K562 (cell line): Measurements from ENCODE around the gene ASB6. TPM values are rescaled to one million over a fixed set of nuclear protein-coding genes. Genes with fewer than 3 reads are reported as not detected.

Experiments used
- ATAC-seq: fragments of 200-7000 bp; cut with Tn5 transposase; 3 replicates; pipeline ENCODE4 v1.9.1; 2020; ENCODE audit warnings: moderate library complexity
- BruUV-seq: library from RNA; stranded (reverse); fragments of 400-500 nt; replicated peaks from 2 replicates; lab custom pipeline; 2021; lab: Mats Ljungman, UMichigan
- CTCF ChIA-PET: fragments of 300-600 bp; formaldehyde crosslinking; extraction: SDS; loops from one replicate; lab custom pipeline; 2021; ENCODE audit warnings: low intra/inter-chr PET ratio; lab: Yijun Ruan, JAX
- POLR2A ChIA-PET: fragments of 300-600, 350-650 bp; sonication (Branson Sonifier 250); formaldehyde crosslinking; extraction: SDS; loops from one replicate; lab custom pipeline; 2021; ENCODE audit warnings: antibody characterized with exemption, inconsistent platforms; lab: Yijun Ruan, JAX
- DNase-seq, 4 experiments: peaks; one replicate each; pipeline versions ENCODE4 v3.0.0 to v3.0.0-alpha.2; 2011 to 2018; ENCODE audit warnings: low spot score in 3 of 4, mixed read lengths in 3 of 4; ENCODE audit errors: extremely low read depth in 1 of 4
- FAIRE-seq: peaks from 2 replicates; lab custom pipeline; 2011; peaks lifted over from hg19 to GRCh38; lab: Jason Lieb, UNC
- H2AFZ ChIP-seq: 2 replicates; pipeline ENCODE4 v1.6.0; 2011; ENCODE audit warnings: low read depth, low read length, control low read depth, inconsistent platforms
- H3K27ac ChIP-seq: fragments of 200-600 bp; 3 replicates; pipeline ENCODE4 v1.8.0; 2011; ENCODE audit warnings: low read depth, mild to moderate bottlenecking, control low read depth, inconsistent platforms, low read length, moderate library complexity, mixed read lengths; ENCODE audit errors: extremely low read depth
- H3K27me3 ChIP-seq, 2 experiments: fragments of 300-600 bp in 1 of 2; 2 replicates in 1 of 2; 3 replicates in 1 of 2; pipeline versions ENCODE4 v1.6.0 to v1.8.0; 2011; ENCODE audit warnings: inconsistent platforms in 2 of 2, low read length in 2 of 2, mild to moderate bottlenecking in 1 of 2, mixed read lengths in 1 of 2, moderate library complexity in 1 of 2; ENCODE audit not compliant: control insufficient read depth in 2 of 2, insufficient read depth in 2 of 2
- H3K36me3 ChIP-seq: fragments of 300-600 bp; 3 replicates; pipeline ENCODE4 v1.8.0; 2011; ENCODE audit warnings: mild to moderate bottlenecking, low read length, inconsistent platforms; ENCODE audit not compliant: control insufficient read depth, insufficient read depth
- H3K4me1 ChIP-seq, 2 experiments: fragments of 200-600 bp in 1 of 2; replicated peaks in 1 of 2; 2 replicates in 1 of 2; 3 replicates in 1 of 2; pipeline versions ENCODE4 v1.5.1 to v1.8.0; 2011; ENCODE audit warnings: inconsistent platforms in 2 of 2, low read length in 2 of 2, mild to moderate bottlenecking in 1 of 2, mixed read lengths in 1 of 2, moderate library complexity in 1 of 2; ENCODE audit not compliant: control insufficient read depth in 2 of 2, insufficient read depth in 2 of 2
- H3K4me2 ChIP-seq: 2 replicates; pipeline ENCODE4 v1.6.1; 2011; ENCODE audit warnings: low read length, control low read depth, inconsistent platforms, mixed read lengths; ENCODE audit not compliant: insufficient read depth
- H3K4me3 ChIP-seq: fragments of 200-600 bp; sonication (generic), shearing (Covaris generic); 2 replicates; pipeline ENCODE4 v1.5.1; 2016; ENCODE audit warnings: control low read depth, inconsistent platforms
- H3K79me2 ChIP-seq: fragments of 200-600 bp; 3 replicates; pipeline ENCODE4 v1.8.0; 2011; ENCODE audit warnings: low read length, inconsistent platforms; ENCODE audit not compliant: control insufficient read depth, insufficient read depth
- H3K9ac ChIP-seq, 2 experiments: 2 replicates each; pipeline versions ENCODE4 v1.6.0 to v1.6.1; 2011; ENCODE audit warnings: low read depth in 2 of 2, low read length in 2 of 2, control low read depth in 1 of 2, inconsistent platforms in 1 of 2, mild to moderate bottlenecking in 1 of 2, mixed read lengths in 1 of 2; ENCODE audit not compliant: insufficient read depth in 1 of 2
- H3K9me1 ChIP-seq: one replicate; pipeline ENCODE4 v1.6.0; 2011; ENCODE audit warnings: inconsistent platforms, mild to moderate bottlenecking, low read length, moderate library complexity; ENCODE audit not compliant: control insufficient read depth, insufficient read depth
- H3K9me3 ChIP-seq: replicated peaks from 2 replicates; pipeline ENCODE4 v1.5.1; 2011; ENCODE audit warnings: low read depth, low read length, inconsistent platforms; ENCODE audit not compliant: control insufficient read depth, insufficient read depth
- H4K20me1 ChIP-seq: replicated peaks from 2 replicates; pipeline ENCODE4 v1.6.1; 2011; ENCODE audit warnings: low read length, inconsistent platforms, mixed read lengths; ENCODE audit not compliant: control insufficient read depth, insufficient read depth
- POLR2G ChIP-seq: fragments of 200-400 bp; formaldehyde crosslinking; IDR thresholded peaks from 2 replicates; pipeline ENCODE4 v1.6.1; 2017; ENCODE audit warnings: low read depth, mild to moderate bottlenecking, antibody characterized with exemption, low read length, moderate library complexity
- RBFOX2 ChIP-seq: fragments of 200-400 bp; formaldehyde crosslinking; IDR thresholded peaks from 2 replicates; pipeline ENCODE4 v1.6.1; 2017; ENCODE audit warnings: low read depth, mild to moderate bottlenecking, low read length, moderate library complexity
- ZNF354B ChIP-seq: fragments of 250-450 bp; sonication (Bioruptor Pico); IDR thresholded peaks from 2 replicates; pipeline ENCODE4 v1.4.0; 2020
- WGBS: fragments of 100-300 bp; shearing (Covaris generic); methylation state at CpG from one replicate; pipeline ENCODE4 v1.1.6; 2016; ENCODE audit warnings: low coverage, mixed read lengths; ENCODE audit not compliant: insufficient coverage; ENCODE audit errors: missing lambda C conversion rate; 5-methylcytosine and 5-hydroxymethylcytosine counted together
- in situ Hi-C: fragments of 300-500 bp; cut with MboI; formaldehyde crosslinking; loops from 4 replicates; pipeline ENCODE4 v1.15.0; 2018; ENCODE audit warnings: inconsistent platforms, mixed read lengths
- intact Hi-C: fragments of 100-400 bp; cut with micrococcal nuclease; formaldehyde crosslinking; loops from 2 replicates; pipeline ENCODE4 v1.14.2; 2022
- polyA plus RNA-seq, 8 experiments: library from polyadenylated mRNA; depleted of rRNA in 4 of 8; stranded (reverse) in 5 of 8; unstranded in 3 of 8; fragments of >200 nt; fragmentation: Nextera tagmentation in 2 of 8; fragmentation: Illumina TruSeq in 1 of 8; extraction: Ambion mirVana in 2 of 8; extraction: Trizol in 1 of 8; gene quantifications; 2 replicates each; pipeline versions ENCODE4 v1.2.1 to v1.2.3, GENCODE V29; 2011 to 2014; ENCODE audit warnings: inconsistent platforms in 1 of 8, missing spikeins in 1 of 8
- total RNA-seq, 7 experiments: library from RNA; depleted of rRNA in 6 of 7; stranded (reverse); fragments of >200 nt in 6 of 7; fragmentation: Illumina TruSeq in 2 of 7; extraction: Trizol in 2 of 7; gene quantifications; 2 replicates each; pipeline versions ENCODE4 v1.2.1 to v1.2.3, GENCODE V29; 2011 to 2021; ENCODE audit warnings: low replicate concordance in 1 of 7
- TF ChIP-seq, protein P1 (sequence below): fragments of 200-600 bp; sonication (generic); IDR thresholded peaks from one replicate; pipeline ENCODE4 v1.6.1; 2012; ENCODE audit warnings: mild to moderate bottlenecking, low read depth, low read length, inconsistent platforms
- TF ChIP-seq, protein P2 (sequence below): sonication (generic); formaldehyde crosslinking; IDR thresholded peaks from 2 replicates; pipeline ENCODE4 v1.8.1; 2023; ENCODE audit warnings: mild to moderate bottlenecking, missing genetic modification reagents

The ASB6 gene
- total and polyA plus RNA-seq, 9 of the 15 experiments (the other 6 are each of a cell fraction or from before 2014, with no cell fraction given) = 0.92 to 17.8 (median 11.3) TPM

DNA sequence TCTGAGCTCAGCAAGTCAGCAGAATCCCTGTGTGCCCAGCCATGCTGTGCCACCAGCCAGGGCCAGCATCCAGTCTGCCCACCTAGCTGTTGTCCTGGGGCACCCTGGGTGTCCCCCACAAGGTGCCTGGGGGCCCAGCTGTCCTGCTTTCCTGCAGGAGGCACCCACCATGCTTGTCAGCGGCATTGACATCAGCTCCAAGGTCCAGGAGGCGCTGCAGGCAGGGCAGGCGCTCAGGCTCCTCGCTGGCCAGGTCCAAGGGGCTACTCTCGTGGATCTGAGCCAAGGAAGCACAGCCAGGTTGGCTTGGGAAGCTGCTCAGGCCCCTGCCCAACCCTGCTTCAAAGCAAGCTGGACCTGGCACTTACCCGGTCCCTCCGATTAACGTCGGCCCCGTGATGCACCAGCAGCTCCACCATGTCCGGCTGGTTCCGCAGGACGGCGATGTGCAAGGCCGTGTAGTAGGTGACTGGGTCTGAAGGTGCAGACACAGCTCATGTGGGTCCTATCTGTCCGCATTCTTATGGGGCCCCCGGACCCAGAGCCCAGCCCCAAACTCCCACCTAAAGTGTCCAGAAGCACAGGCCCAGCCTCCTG lies 2.8 kb downstream of the ASB6 start:
- POLR2A ChIA-PET = interaction anchor here (0.9 to 1.9 kb wide), 5 partner anchors 9 to 467 kb away, joined by 3 to 15 read pairs (median 4); no protein-coding TSS in a partner anchor
- in situ Hi-C loops (no loop called here), intact Hi-C loops (no loop called here)
- H3K4me3 ChIP-seq = no peak overlapping the region
- H3K79me2 ChIP-seq = peaks cover 18% of the 10 kb centered on the region
- H3K27me3 ChIP-seq = no peaks in the 10 kb centered on the region
- no peak for FAIRE-seq
- BruUV-seq = no TSS peak
- no peak overlapping the region for H2AFZ ChIP-seq
- H3K4me1 ChIP-seq = peaks cover 0 to 42% of the 10 kb centered on the region in 2 experiments; a peak in 3 of 5 replicates
- no peaks in the 10 kb centered on the region for H3K9me1 ChIP-seq
- DNase-seq = no peak
- H3K36me3 ChIP-seq = peaks cover 54% of the 10 kb centered on the region; the same call in 2 of the 3 replicates
- no peak overlapping the region for H3K27ac ChIP-seq
- no peak overlapping the region; a peak in 1 of 4 replicates for H3K9ac ChIP-seq
- 93% methylated on average over 16 of the region's 17 CpGs for WGBS
- TF ChIP-seq, protein P1, sequence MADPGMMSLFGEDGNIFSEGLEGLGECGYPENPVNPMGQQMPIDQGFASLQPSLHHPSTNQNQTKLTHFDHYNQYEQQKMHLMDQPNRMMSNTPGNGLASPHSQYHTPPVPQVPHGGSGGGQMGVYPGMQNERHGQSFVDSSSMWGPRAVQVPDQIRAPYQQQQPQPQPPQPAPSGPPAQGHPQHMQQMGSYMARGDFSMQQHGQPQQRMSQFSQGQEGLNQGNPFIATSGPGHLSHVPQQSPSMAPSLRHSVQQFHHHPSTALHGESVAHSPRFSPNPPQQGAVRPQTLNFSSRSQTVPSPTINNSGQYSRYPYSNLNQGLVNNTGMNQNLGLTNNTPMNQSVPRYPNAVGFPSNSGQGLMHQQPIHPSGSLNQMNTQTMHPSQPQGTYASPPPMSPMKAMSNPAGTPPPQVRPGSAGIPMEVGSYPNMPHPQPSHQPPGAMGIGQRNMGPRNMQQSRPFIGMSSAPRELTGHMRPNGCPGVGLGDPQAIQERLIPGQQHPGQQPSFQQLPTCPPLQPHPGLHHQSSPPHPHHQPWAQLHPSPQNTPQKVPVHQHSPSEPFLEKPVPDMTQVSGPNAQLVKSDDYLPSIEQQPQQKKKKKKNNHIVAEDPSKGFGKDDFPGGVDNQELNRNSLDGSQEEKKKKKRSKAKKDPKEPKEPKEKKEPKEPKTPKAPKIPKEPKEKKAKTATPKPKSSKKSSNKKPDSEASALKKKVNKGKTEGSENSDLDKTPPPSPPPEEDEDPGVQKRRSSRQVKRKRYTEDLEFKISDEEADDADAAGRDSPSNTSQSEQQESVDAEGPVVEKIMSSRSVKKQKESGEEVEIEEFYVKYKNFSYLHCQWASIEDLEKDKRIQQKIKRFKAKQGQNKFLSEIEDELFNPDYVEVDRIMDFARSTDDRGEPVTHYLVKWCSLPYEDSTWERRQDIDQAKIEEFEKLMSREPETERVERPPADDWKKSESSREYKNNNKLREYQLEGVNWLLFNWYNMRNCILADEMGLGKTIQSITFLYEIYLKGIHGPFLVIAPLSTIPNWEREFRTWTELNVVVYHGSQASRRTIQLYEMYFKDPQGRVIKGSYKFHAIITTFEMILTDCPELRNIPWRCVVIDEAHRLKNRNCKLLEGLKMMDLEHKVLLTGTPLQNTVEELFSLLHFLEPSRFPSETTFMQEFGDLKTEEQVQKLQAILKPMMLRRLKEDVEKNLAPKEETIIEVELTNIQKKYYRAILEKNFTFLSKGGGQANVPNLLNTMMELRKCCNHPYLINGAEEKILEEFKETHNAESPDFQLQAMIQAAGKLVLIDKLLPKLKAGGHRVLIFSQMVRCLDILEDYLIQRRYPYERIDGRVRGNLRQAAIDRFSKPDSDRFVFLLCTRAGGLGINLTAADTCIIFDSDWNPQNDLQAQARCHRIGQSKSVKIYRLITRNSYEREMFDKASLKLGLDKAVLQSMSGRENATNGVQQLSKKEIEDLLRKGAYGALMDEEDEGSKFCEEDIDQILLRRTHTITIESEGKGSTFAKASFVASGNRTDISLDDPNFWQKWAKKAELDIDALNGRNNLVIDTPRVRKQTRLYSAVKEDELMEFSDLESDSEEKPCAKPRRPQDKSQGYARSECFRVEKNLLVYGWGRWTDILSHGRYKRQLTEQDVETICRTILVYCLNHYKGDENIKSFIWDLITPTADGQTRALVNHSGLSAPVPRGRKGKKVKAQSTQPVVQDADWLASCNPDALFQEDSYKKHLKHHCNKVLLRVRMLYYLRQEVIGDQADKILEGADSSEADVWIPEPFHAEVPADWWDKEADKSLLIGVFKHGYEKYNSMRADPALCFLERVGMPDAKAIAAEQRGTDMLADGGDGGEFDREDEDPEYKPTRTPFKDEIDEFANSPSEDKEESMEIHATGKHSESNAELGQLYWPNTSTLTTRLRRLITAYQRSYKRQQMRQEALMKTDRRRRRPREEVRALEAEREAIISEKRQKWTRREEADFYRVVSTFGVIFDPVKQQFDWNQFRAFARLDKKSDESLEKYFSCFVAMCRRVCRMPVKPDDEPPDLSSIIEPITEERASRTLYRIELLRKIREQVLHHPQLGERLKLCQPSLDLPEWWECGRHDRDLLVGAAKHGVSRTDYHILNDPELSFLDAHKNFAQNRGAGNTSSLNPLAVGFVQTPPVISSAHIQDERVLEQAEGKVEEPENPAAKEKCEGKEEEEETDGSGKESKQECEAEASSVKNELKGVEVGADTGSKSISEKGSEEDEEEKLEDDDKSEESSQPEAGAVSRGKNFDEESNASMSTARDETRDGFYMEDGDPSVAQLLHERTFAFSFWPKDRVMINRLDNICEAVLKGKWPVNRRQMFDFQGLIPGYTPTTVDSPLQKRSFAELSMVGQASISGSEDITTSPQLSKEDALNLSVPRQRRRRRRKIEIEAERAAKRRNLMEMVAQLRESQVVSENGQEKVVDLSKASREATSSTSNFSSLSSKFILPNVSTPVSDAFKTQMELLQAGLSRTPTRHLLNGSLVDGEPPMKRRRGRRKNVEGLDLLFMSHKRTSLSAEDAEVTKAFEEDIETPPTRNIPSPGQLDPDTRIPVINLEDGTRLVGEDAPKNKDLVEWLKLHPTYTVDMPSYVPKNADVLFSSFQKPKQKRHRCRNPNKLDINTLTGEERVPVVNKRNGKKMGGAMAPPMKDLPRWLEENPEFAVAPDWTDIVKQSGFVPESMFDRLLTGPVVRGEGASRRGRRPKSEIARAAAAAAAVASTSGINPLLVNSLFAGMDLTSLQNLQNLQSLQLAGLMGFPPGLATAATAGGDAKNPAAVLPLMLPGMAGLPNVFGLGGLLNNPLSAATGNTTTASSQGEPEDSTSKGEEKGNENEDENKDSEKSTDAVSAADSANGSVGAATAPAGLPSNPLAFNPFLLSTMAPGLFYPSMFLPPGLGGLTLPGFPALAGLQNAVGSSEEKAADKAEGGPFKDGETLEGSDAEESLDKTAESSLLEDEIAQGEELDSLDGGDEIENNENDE = no peak
- no peak for TF ChIP-seq ZNF354B (CRISPR knock-in tag)
- TF ChIP-seq, protein P2, sequence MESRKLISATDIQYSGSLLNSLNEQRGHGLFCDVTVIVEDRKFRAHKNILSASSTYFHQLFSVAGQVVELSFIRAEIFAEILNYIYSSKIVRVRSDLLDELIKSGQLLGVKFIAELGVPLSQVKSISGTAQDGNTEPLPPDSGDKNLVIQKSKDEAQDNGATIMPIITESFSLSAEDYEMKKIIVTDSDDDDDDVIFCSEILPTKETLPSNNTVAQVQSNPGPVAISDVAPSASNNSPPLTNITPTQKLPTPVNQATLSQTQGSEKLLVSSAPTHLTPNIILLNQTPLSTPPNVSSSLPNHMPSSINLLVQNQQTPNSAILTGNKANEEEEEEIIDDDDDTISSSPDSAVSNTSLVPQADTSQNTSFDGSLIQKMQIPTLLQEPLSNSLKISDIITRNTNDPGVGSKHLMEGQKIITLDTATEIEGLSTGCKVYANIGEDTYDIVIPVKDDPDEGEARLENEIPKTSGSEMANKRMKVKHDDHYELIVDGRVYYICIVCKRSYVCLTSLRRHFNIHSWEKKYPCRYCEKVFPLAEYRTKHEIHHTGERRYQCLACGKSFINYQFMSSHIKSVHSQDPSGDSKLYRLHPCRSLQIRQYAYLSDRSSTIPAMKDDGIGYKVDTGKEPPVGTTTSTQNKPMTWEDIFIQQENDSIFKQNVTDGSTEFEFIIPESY = peak; percentile 60; the same call in 1 of the 2 replicates
- TF ChIP-seq RBFOX2 = peak; percentile 40; the same call in 1 of the 2 replicates
- TF ChIP-seq POLR2G = peak; percentile 74
- no peak for ATAC-seq
- H3K9me3 ChIP-seq = no peaks in the 10 kb centered on the region
- CTCF ChIA-PET = interaction anchor here (0.6 kb wide), 1 partner anchor 144 kb away, joined by 4 read pairs; no protein-coding TSS in a partner anchor
- no peak overlapping the region for H3K4me2 ChIP-seq
- peaks cover 21% of the 10 kb centered on the region for H4K20me1 ChIP-seq
